T-helper 1 cell treated with Interleukin-12 subunit alpha and Interleukin-12 subunit beta and Interleukin-4 antibody, amounts not matched to agents 30 ng/mL and 1 ng/mL, for 36 hours (primary cell): ENCODE results near the gene PKDCC. TPM values are rescaled to one million over a fixed set of nuclear protein-coding genes. Genes with fewer than 3 reads are reported as not detected.

Source experiments
- intact Hi-C: fragments of 100-400 bp; cut with micrococcal nuclease; formaldehyde crosslinking; loops from one replicate; pipeline ENCODE4 v1.15.1; 2024
- total RNA-seq: library from RNA; stranded (reverse); gene quantifications from 2 replicates; pipeline ENCODE4 v1.2.3, GENCODE V29; 2022

PKDCC gene, protein sequence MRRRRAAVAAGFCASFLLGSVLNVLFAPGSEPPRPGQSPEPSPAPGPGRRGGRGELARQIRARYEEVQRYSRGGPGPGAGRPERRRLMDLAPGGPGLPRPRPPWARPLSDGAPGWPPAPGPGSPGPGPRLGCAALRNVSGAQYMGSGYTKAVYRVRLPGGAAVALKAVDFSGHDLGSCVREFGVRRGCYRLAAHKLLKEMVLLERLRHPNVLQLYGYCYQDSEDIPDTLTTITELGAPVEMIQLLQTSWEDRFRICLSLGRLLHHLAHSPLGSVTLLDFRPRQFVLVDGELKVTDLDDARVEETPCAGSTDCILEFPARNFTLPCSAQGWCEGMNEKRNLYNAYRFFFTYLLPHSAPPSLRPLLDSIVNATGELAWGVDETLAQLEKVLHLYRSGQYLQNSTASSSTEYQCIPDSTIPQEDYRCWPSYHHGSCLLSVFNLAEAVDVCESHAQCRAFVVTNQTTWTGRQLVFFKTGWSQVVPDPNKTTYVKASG
- total RNA-seq: not detected in 2 replicates

DNA sequence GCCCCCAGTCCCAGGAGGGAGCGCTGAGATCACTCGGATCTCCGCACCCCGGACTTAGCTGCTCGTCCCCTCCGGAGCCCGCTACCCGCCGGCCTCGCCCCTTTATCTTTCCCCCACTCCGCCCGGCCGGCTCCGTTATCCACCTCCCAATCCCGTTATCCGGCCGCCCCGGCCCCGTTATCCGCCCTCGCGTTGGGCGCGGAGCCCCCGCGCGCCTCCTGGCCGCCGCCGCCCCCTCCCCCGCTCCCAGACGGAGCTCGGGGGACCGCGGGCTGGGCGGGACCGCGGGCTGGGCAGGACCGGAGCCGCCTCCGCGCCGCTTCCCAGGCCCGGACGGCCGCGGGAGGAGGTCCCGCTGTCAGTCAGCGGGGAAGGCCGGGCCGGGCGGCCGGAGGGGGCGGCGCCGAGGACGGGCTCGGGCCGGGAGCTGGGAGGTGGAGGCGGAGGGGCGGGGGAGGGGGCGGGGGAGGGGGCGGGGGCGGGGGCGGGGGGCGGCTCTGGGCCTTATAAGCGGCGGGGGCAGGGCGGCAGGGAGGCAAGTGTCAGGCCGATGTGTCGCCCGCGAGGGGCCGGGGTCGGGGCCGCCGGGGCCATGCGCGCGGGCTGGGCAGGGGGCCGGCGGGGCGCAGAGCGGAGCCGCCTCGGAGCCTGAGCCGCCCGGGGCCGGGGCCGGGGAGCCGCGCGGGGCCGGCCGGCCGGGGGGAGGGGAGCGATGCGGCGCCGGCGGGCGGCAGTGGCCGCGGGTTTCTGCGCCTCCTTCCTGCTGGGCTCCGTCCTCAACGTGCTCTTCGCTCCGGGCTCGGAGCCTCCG lies at the start of gene PKDCC:
Gene PKDCC (plus strand): TSS at position 534 of the 811 bp plus-strand sequence. CDS start 179 bp downstream, at position 713.
- intact Hi-C loops: loop anchor here (1.0 kb wide), 1 partner anchor 207 kb away; no protein-coding TSS in a partner anchor

- intact Hi-C loops: no loop called here
Observed at GRCh38 chr2:41998186-41999127, 49.4 kb upstream of the PKDCC start.

DNA sequence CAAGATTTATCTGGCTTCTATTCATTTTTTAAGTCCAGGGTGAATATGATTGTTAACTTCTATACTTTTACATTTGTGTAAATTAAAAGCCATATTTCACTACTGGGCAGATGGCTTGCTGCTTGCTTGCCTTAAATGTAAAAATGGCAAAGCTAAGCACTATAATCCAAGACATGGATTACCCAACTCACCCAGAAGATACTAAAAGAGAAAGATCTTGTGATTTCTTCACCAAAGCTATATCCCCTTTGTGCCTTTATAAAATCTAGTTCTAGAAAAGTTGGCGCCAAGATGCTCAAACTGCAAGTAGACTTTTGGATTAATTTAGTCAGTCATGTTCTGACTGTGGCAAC lies 48.7 kb upstream of the PKDCC start:
- intact Hi-C loops: no loop called here

- intact Hi-C loops: no loop called here
Observed at GRCh38 chr2:41999592-42000281, 48.1 kb upstream of the PKDCC start.

DNA sequence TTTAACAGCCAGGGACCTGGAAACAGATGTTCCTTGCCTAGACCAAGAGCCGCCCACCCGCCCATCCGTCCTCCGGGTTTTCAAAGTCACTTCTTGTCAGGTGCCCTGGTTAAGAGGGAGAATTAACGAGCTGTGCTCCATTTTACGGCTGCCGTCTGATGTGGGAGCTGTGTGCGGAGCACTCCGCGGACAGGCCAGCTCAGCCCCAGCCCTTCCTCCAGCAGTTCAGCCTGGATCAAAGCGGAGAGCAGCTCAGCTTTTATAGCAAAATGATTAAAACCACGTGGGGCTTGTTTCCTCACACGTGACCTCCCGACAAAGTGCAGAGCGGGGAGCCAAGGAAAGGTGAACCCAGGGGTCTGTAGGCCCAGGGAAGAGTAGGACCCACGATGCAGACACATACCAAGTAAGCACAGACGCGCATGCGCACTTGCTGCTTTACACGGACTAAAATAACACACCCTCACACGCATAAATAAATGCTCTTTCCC lies 46.1 kb upstream of the PKDCC start:
- intact Hi-C loops: no loop called here

- intact Hi-C loops: no loop called here
Observed at GRCh38 chr2:42007551-42007950, 40.3 kb upstream of the PKDCC start.

- intact Hi-C loops: no loop called here
Observed at GRCh38 chr2:42008241-42008921, 39.4 kb upstream of the PKDCC start.

- intact Hi-C loops: no loop called here
Observed at GRCh38 chr2:42009657-42010580, 37.9 kb upstream of the PKDCC start.

DNA sequence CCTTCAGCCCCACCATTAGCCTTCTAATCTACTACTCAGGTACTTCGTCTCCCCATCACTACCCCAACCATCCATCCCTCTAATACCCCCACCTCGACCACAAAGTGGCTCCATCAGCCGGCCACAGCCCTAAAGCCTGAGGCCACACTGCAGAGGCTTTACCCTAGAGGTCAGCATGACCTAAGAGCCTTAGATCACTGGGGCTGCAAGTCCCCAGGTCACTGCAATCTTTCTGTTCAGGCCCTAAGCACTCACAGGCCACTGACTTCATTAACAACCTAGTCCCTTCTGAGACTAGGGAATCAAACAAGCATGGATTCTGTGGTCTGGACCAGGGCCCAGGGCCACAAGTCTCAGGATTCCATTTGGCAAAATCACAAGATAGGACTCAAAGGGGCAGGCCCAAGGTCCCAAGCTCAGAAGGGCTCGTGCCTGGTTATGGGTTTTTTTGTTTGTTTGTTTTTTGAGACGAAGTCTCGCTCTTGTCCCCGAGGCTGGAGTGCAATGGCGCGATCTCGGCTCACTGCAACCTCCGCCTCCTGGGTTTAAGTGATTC lies 37.0 kb upstream of the PKDCC start:
- intact Hi-C loops: no loop called here

DNA sequence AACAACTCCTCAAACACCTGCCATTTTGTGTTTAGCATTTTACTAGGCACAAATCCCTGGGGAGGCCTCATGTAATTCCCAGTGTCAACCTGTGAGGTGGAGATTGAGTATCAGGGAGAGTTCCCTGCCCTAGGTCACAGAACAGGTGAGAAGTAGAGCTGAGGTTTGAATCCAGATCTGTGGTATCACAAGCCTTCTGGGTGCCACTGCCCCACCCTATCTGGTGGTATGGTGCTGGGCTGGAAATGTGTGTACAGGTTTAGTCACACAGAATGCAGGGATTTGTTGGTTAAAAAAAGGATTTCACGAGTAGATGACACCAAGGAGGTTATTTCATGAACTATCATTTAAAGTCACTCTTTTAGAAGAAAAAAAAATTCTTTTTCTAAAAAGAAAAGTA lies 35.7 kb upstream of the PKDCC start:
- intact Hi-C loops: no loop called here

- intact Hi-C loops: no loop called here
Observed at GRCh38 chr2:42012651-42013050, 35.2 kb upstream of the PKDCC start.

GRCh38 chr2:42013409-42013808 lies 34.4 kb upstream of the PKDCC start:
- intact Hi-C loops: no loop called here

GRCh38 chr2:42021464-42021863 lies 26.4 kb upstream of the PKDCC start:
- intact Hi-C loops: no loop called here

DNA sequence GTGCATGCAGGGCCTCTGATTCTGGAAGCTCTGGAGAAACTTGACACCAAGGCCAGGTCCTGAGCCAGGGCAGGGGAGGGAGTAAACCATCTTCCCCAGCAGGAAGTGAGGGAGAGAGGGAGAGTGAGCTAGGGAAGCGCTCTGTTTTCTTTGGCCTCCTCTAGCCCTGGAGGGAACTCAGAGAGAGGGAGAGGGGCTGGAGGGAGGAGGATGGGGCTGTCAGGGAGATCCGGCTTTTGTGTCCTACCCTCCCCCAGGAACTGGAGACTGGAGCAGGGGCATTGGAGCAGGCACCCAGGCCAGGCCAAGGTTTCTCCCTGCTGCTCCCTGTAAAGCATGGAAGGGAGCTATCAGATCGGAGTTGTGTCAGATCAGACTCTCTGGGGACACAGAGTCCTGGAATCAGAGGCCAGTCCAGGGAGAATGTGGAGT lies 22.7 kb upstream of the PKDCC start:
- intact Hi-C loops: no loop called here

DNA sequence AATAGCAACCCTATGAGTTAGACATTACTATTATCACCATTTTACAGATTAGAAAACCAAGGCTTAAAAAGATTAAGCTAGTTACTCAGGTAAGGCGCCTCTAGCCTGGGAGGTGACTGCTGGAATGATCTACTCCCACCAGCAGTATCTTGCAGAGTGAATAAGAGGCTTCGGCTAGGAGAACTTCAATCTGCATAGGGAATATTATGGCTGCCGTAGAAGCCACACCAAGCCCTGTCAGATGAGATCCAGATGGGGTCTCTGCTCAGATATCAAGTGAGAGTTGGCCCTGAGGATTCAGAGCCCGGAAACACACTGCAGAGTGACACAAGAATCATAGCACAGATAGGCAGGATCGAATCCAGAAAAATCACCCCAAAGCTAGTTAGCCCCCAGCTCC lies 21.5 kb upstream of the PKDCC start:
- intact Hi-C loops: no loop called here

DNA sequence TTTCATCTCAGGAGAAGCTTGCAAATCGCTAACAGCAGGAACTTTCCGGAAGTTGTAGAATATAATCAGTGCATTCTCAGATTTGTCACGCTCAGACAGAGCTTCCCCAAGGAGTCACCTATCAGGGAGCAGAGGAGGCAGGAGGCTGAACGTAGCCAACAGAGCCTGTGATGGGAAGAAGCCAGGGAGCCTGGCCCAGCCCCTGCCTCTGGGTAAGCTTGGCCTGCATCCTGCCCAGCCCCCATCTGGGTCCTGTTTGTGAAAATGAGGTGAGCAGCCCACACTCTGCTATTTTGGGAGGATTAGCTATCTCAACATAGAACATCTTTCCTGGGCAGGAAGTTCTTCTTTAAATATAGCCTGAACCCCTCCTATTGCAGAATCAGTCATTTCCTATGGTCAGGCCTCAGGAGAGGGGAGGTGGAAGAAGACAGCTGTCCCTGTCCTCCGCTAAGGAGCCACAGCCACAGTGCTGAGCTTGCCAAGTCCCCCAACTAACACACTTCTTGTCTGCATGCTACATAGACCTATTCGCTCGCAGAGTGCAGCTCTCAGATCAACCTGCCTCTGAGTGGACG lies 19.2 kb upstream of the PKDCC start:
- intact Hi-C loops: no loop called here

- intact Hi-C loops: no loop called here
Observed at GRCh38 chr2:42029171-42029570, 18.6 kb upstream of the PKDCC start.

DNA sequence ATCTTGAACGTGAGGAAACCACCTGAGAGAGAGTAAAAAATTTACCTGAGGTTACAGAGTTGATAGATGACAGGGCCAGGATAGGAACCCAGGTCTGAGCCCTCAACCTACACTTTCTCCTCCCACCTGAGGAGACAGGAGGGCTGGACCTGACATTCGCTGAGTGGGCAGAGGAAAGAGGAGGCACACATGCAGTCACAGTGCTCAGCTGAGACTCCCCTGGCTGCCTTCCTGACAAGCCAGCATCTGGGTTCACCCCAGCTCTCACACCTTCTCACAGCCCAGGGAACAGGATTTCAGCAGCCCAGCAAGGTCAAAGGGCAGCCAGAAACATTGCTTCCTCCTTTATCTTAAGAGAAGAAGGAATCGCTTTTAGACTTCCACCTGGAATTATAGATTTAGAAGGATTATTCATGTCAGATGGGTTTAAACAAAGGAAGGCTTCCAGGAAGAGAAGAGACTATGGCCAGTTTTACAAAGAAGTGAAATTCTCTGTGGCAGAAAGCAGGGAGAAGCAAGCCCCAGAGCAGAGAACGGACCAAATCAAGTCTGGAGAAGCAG lies 18.1 kb upstream of the PKDCC start:
- intact Hi-C loops: no loop called here
